Body of pancreas (tissue), 4 donors: ENCODE results near the gene ACYP2. TPM values are rescaled to one million over a fixed set of nuclear protein-coding genes. Genes with fewer than 3 reads are reported as not detected.
"Not testable (repeated sequence)": the region's sequence is repeated elsewhere in the genome, so short reads cannot be mapped to it uniquely, and the experiment has no call there.

Source experiments
- ATAC-seq: fragments of 150-250 bp; one replicate; pipeline ENCODE4 v1.9.1; 2016
- DNase-seq, 4 donors: peaks; one replicate each; pipeline ENCODE4 v3.0.0-alpha.2; 2019
- H3K27ac ChIP-seq, 4 donors: fragments of 200-600 bp; sonication (generic); 1 replicate in 3 of 4; 2 replicates in 1 of 4; pipeline versions ENCODE4 v1.5.1 to v1.6.1; 2016 to 2019; ENCODE audit warnings: mild to moderate bottlenecking in 1 of 4, mixed read lengths in 1 of 4, moderate library complexity in 1 of 4
- H3K27me3 ChIP-seq, 2 donors: fragments of 200-600 bp; sonication (generic); one replicate each; pipeline ENCODE4 v1.6.0; 2016; ENCODE audit warnings: mild to moderate bottlenecking in 1 of 2
- H3K36me3 ChIP-seq, 2 donors: fragments of 200-600 bp; sonication (generic); replicated peaks in 1 of 2; 2 replicates each; pipeline ENCODE4 v1.5.1; 2016; ENCODE audit warnings: low read depth in 2 of 2; ENCODE audit not compliant: insufficient read depth in 1 of 2
- H3K4me1 ChIP-seq: fragments of 200-600 bp; sonication (generic); one replicate; pipeline ENCODE4 v1.6.0; 2016
- H3K4me3 ChIP-seq, 2 donors: fragments of 200-600 bp; sonication (generic); 1 replicate in 1 of 2; 2 replicates in 1 of 2; pipeline ENCODE4 v1.5.1; 2016 to 2019
- H3K9me3 ChIP-seq, 3 donors: fragments of 200-600 bp; sonication (generic); 1 replicate in 2 of 3; 2 replicates in 1 of 3; pipeline ENCODE4 v1.5.1; 2016
- POLR2A ChIP-seq, 3 donors: fragments of 450-650 bp; IDR thresholded peaks; one replicate each; pipeline ENCODE4 v1.6.1; 2016; ENCODE audit warnings: antibody characterized with exemption in 3 of 3, mild to moderate bottlenecking in 2 of 3
- WGBS, 2 donors: methylation state at CpG; one replicate each; pipeline ENCODE4 v1.1.5; 2017; 5-methylcytosine and 5-hydroxymethylcytosine counted together
- intact Hi-C: fragments of 100-400 bp; cut with DNase I; formaldehyde crosslinking; loops from one replicate; pipeline ENCODE4 v1.15.1; 2023
- total RNA-seq, 2 donors: library from RNA; depleted of rRNA; stranded (reverse); fragments of >200 nt; gene quantifications; one replicate each; pipeline ENCODE4 v1.1.0, GENCODE V29; 2016
- TF ChIP-seq, protein P1 (sequence below), 7 experiments: fragments of 450-650 bp in 4 of 7; fragments of 200-600 bp in 3 of 7; sonication (generic) in 3 of 7; IDR thresholded peaks; one replicate each; pipeline ENCODE4 v1.5.1; 2016 to 2019; ENCODE audit warnings: antibody characterized with exemption in 7 of 7

Gene ACYP2
- total RNA-seq, 2 donors from 2014 or later, result 2.6 to 11.2 TPM

DNA sequence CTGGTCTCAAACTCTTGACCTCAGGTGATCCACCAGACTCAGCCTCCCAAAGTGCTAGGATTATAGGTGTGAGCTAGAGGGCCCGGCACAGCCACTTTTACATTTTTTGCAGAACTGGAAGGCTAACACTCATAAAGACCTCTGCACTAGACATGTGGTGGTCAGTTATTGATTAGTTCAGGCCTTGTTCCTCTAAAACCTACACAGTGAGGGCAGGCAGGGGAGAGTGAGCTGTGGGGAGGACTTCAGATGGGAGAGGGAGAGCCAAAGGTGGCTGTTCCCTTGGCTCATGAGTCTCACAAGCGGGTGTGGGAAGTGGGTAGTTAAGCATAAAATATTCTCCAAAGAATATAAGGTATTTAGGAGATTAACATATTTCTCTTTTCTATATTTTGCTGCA, 29.3 kb upstream of the ACYP2 start:
- Histone ChIP-seq H3K4me3 (no peak overlapping the region), H3K36me3 (no peaks in the 10 kb centered on the region), H3K9me3 (no peaks in the 10 kb centered on the region), H3K27ac (no peak overlapping the region), H3K27me3 (no peaks in the 10 kb centered on the region), H3K4me1 (peaks cover 12% of the 10 kb centered on the region)
- ATAC-seq, result no peak
- DNase-seq, result no peak
- TF ChIP-seq, protein P1, sequence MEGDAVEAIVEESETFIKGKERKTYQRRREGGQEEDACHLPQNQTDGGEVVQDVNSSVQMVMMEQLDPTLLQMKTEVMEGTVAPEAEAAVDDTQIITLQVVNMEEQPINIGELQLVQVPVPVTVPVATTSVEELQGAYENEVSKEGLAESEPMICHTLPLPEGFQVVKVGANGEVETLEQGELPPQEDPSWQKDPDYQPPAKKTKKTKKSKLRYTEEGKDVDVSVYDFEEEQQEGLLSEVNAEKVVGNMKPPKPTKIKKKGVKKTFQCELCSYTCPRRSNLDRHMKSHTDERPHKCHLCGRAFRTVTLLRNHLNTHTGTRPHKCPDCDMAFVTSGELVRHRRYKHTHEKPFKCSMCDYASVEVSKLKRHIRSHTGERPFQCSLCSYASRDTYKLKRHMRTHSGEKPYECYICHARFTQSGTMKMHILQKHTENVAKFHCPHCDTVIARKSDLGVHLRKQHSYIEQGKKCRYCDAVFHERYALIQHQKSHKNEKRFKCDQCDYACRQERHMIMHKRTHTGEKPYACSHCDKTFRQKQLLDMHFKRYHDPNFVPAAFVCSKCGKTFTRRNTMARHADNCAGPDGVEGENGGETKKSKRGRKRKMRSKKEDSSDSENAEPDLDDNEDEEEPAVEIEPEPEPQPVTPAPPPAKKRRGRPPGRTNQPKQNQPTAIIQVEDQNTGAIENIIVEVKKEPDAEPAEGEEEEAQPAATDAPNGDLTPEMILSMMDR (IDR thresholded peaks at IDR 0.05), result no peak
- TF ChIP-seq POLR2A (IDR thresholded peaks at IDR 0.05), result no peak
- WGBS, 2 donors, result 93 to 95% methylated on average over 2 of the region's 2 CpGs
- intact Hi-C loops, result no loop called here

- Histone ChIP-seq H3K4me1 (peaks cover 12% of the 10 kb centered on the region), H3K27ac (no peak overlapping the region), H3K27me3 (no peaks in the 10 kb centered on the region), H3K36me3 (no peaks in the 10 kb centered on the region), H3K9me3 (no peaks in the 10 kb centered on the region), H3K4me3 (no peak overlapping the region)
- no peak for ATAC-seq
- no peak for DNase-seq
- 79 to 97% methylated on average over 5 of the region's 5 CpGs for WGBS, 2 donors
- TF ChIP-seq POLR2A (IDR thresholded peaks at IDR 0.05), result no peak
- TF ChIP-seq, protein P1 (IDR thresholded peaks at IDR 0.05), result no peak
- intact Hi-C loops, result no loop called here
Measured at GRCh38 chr2:54088191-54088634, 27.2 kb upstream of the ACYP2 start.

DNA sequence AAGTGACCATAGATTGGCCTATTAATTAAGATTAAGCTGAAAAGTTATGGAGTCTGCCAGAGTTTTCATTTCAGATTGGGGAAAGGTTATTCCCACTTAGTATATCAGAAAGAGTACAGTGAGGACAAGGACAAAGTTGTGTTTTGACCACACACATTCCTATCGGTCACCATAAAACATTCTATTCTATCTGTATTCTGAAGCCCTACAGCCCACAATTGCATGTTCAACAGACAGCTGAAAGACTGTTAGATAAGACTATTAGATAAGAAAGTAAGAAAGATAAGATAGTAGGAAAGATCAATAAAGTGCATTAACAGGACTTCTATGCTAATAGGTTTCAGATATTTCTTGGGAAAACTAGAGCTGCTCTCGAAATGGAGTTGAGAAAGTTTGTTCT, 26.7 kb upstream of the ACYP2 start:
- ATAC-seq (no peak), DNase-seq (no peak)
- intact Hi-C loops, result no loop called here
- Histone ChIP-seq H3K9me3 (no peaks in the 10 kb centered on the region), H3K27ac (no peak overlapping the region), H3K4me3 (no peak overlapping the region), H3K4me1 (peaks cover 12% of the 10 kb centered on the region), H3K36me3 (no peaks in the 10 kb centered on the region), H3K27me3 (no peaks in the 10 kb centered on the region)
- WGBS, 2 donors, result 15 to 19% methylated on average over 2 of the region's 2 CpGs
- TF ChIP-seq, protein P1 (IDR thresholded peaks at IDR 0.05), result no peak

DNA sequence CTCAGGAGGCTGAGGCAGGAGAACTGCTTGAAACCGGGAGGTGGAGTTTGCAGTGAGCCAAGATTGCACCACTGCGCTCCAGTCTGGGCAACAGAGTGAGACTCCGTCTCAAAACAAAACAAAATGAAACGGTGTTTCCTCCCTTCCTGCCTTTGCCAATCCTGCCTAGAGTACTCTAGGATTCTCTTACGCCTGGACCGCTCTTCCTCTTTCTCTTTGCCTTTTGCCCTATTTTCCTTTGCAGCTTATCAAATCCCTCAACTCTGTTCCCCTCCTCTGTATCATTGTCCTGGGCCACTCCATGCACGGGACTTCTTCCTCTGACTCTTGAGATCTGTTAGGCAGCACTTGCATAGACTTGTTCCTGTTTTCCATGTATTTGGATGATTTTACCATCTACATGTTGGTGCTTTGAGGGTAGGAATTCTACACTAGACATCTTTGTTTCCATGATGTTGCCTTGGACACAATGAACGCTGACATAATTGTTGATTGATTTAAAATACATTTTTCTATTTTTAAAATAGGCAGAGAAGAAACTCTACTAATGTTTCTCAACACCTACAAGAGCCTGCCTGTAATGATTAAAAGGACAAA, 24.8 kb upstream of the ACYP2 start:
- Histone ChIP-seq H3K27ac (no peak overlapping the region), H3K36me3 (no peaks in the 10 kb centered on the region), H3K27me3 (no peaks in the 10 kb centered on the region), H3K9me3 (no peaks in the 10 kb centered on the region), H3K4me3 (no peak overlapping the region), H3K4me1 (peaks cover 12% of the 10 kb centered on the region)
- no peak for ATAC-seq
- intact Hi-C loops, result no loop called here
- DNase-seq, result no peak
- 90 to 91% methylated on average over 8 of the region's 8 CpGs for WGBS, 2 donors
- TF ChIP-seq, protein P1 (IDR thresholded peaks at IDR 0.05), result no peak
- no peak for TF ChIP-seq POLR2A (IDR thresholded peaks at IDR 0.05)

DNA sequence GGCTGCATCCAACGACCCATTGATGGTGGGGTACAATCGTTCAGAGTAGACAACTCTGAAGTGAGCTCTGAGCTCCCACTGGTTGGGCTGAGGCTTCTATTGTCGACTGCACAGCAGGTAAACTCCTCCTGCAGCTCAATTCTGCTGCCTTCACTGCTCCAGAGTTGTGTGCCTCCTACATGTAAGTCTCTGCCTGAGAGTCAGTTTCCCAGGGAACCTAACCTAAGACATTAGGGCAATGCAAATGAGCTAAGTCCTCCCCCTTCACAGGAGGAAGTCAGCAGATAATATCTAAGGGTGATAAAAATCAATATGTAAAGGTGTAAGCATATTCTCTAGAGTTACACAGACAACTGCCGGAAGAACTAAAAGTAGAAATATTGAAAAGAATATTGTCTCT, 22.5 kb upstream of the ACYP2 start:
- intact Hi-C loops, result no loop called here
- H3K4me1 ChIP-seq, result peaks cover 11% of the 10 kb centered on the region
- no peak for TF ChIP-seq POLR2A (IDR thresholded peaks at IDR 0.05)
- TF ChIP-seq, protein P1 (IDR thresholded peaks at IDR 0.05), result no peak
- H3K4me3 ChIP-seq, result no peak overlapping the region
- H3K36me3 ChIP-seq, result no peaks in the 10 kb centered on the region
- WGBS, 2 donors, result 72 to 86% methylated on average over 4 of the region's 4 CpGs
- no peak overlapping the region for H3K27ac ChIP-seq
- DNase-seq (no peak), ATAC-seq (no peak)
- no peaks in the 10 kb centered on the region for H3K9me3 ChIP-seq
- H3K27me3 ChIP-seq, result no peaks in the 10 kb centered on the region

- ATAC-seq, H3K9me3 ChIP-seq, H3K4me3 ChIP-seq, H3K27me3 ChIP-seq, H3K27ac ChIP-seq, intact Hi-C loops, H3K4me1 ChIP-seq, H3K36me3 ChIP-seq, DNase-seq: not testable (repeated sequence)
- WGBS, 2 donors, result 94 to 100% methylated on average over 1 to 4 of the region's 30 CpGs
Measured at GRCh38 chr2:54095406-54095805, 20.0 kb upstream of the ACYP2 start.

- H3K36me3 ChIP-seq, H3K27me3 ChIP-seq, H3K4me3 ChIP-seq, ATAC-seq, H3K27ac ChIP-seq, H3K4me1 ChIP-seq, DNase-seq, H3K9me3 ChIP-seq, intact Hi-C loops: not testable (repeated sequence)
- 92 to 100% methylated on average over 3 to 17 of the region's 26 CpGs for WGBS, 2 donors
Measured at GRCh38 chr2:54096141-54096540, 19.3 kb upstream of the ACYP2 start.
